ENCODE measurements around the gene TMEM131L. TPM values are rescaled to one million over a fixed set of nuclear protein-coding genes. Genes with fewer than 3 reads are reported as not detected.

The TMEM131L gene
- total RNA-seq, 3 donors from 2014 or later (not counting 1 experiment from before 2014, with no cell fraction given) = 67.8 to 105 (median 71.1) TPM

DNA sequence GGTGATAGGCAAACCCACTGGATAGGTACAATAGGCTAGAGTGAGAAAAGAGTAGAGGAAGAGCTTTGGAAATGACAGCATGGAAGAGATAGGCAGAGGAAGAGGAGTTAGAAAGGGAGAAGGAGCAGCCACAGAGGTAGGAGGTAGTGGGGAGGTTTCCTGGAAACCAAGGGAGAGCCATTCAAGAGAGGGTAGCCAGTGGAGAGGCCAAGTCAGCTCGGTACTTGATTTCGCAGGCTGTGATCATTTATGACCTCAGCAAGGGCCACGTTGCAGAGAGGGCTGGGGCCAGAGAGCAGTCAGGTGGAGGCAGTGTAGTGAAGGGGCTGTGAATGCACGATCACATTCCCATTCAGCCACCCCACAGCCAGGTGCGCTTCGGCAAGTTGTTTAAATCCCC, 76.0 kb downstream of the TMEM131L start:
- no peak overlapping the region for H3K4me3 Mint-ChIP-seq
- peak in 1 of 3 donors; percentile 14 for ATAC-seq

GRCh38 chr4:153542834-153543233, 76.7 kb downstream of the TMEM131L start:
- ATAC-seq (peak in 1 of 3 donors; percentile 33), DNase-seq (peak in 1 of 2 donors; percentile 37)
- peak overlapping the region; percentile 45 to 68 for H3K27ac Mint-ChIP-seq
- Histone ChIP-seq H3K27me3 (ENCODE audit: control insufficient read depth, insufficient read depth, low read length) (no peaks in the 10 kb centered on the region), H3K36me3 (ENCODE audit: control insufficient read depth, insufficient read depth, low read length) (peaks cover 10% of the 10 kb centered on the region), H3K27ac (ENCODE audit: low read length) (no peak overlapping the region), H3K4me1 (ENCODE audit: control insufficient read depth, insufficient read depth, low read length) (peaks cover 38% of the 10 kb centered on the region), H3K4me3 (ENCODE audit: low read length) (no peak overlapping the region), H3K9me3 (ENCODE audit: control insufficient read depth, insufficient read depth, low read length) (no peaks in the 10 kb centered on the region)
- H3K4me1 Mint-ChIP-seq = peaks cover 61 to 66% of the 10 kb centered on the region in 2 donors
- TF ChIP-seq CTCF (IDR thresholded peaks at IDR 0.05) = peak; percentile 36
- WGBS (ENCODE audit: insufficient coverage) = 99% methylated on average over 6 of the region's 6 CpGs
- no peaks in the 10 kb centered on the region for H3K27me3 Mint-ChIP-seq (ENCODE audit: low read depth in 2 of 2)
- H3K36me3 Mint-ChIP-seq = no peaks in the 10 kb centered on the region
- intact Hi-C loops (cut with micrococcal nuclease) = no loop called here
- H3K4me3 Mint-ChIP-seq = no peak overlapping the region
- no peaks in the 10 kb centered on the region for H3K9me3 Mint-ChIP-seq

More for the DNA sequence above, 76.0 kb downstream of the TMEM131L start:
- peak overlapping the region; percentile 45 to 68 for H3K27ac Mint-ChIP-seq
- H3K9me3 ChIP-seq (ENCODE audit: control insufficient read depth, insufficient read depth, low read length) = no peaks in the 10 kb centered on the region
- H3K4me1 Mint-ChIP-seq = peaks cover 63 to 66% of the 10 kb centered on the region in 2 donors
- 73% methylated on average over 4 of the region's 6 CpGs for WGBS (ENCODE audit: insufficient coverage)
- no peaks in the 10 kb centered on the region for H3K27me3 ChIP-seq (ENCODE audit: control insufficient read depth, insufficient read depth, low read length)
- TF ChIP-seq CTCF (IDR thresholded peaks at IDR 0.05) = no peak
- H3K9me3 Mint-ChIP-seq = no peaks in the 10 kb centered on the region
- peaks cover 7% of the 10 kb centered on the region for H3K36me3 ChIP-seq (ENCODE audit: control insufficient read depth, insufficient read depth, low read length)
- no peak for DNase-seq
- no peak overlapping the region for H3K27ac ChIP-seq (ENCODE audit: low read length)
- H3K27me3 Mint-ChIP-seq (ENCODE audit: low read depth in 2 of 2) = no peaks in the 10 kb centered on the region
- H3K4me3 ChIP-seq (ENCODE audit: low read length) = no peak overlapping the region
- peaks cover 37% of the 10 kb centered on the region for H3K4me1 ChIP-seq (ENCODE audit: control insufficient read depth, insufficient read depth, low read length)
- intact Hi-C loops (cut with micrococcal nuclease) = no loop called here
- H3K36me3 Mint-ChIP-seq = no peaks in the 10 kb centered on the region

DNA sequence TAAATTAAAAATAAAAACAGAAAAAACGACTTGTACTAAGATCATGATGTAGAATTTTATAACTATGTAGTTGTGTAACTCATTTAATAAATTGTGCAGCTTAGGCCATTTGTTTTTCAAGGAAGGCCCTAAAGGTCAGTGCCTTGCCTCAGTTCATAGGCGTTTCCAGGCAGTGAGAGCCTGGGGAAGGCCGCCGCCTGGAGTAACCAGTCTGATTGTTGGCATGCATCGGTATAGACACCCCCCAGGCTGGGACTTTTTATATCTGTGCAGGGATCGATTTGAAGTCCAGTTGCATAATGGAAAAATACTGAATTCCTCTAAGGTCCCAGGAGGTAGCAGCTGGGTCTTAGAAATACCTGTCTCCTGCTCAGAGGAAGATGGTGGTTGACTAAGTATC, 77.2 kb downstream of the TMEM131L start:
- 99% methylated on average over 5 of the region's 6 CpGs for WGBS (ENCODE audit: insufficient coverage)
- Histone ChIP-seq H3K4me3 (ENCODE audit: low read length) (no peak overlapping the region), H3K27ac (ENCODE audit: low read length) (no peak overlapping the region), H3K36me3 (ENCODE audit: control insufficient read depth, insufficient read depth, low read length) (peaks cover 11% of the 10 kb centered on the region), H3K9me3 (ENCODE audit: control insufficient read depth, insufficient read depth, low read length) (no peaks in the 10 kb centered on the region), H3K27me3 (ENCODE audit: control insufficient read depth, insufficient read depth, low read length) (no peaks in the 10 kb centered on the region), H3K4me1 (ENCODE audit: control insufficient read depth, insufficient read depth, low read length) (peaks cover 36% of the 10 kb centered on the region)
- ATAC-seq (no peak), DNase-seq (no peak)
- H3K36me3 Mint-ChIP-seq = no peaks in the 10 kb centered on the region
- H3K27me3 Mint-ChIP-seq (ENCODE audit: low read depth in 2 of 2) = no peaks in the 10 kb centered on the region
- no peak for TF ChIP-seq CTCF (IDR thresholded peaks at IDR 0.05)
- intact Hi-C loops (cut with micrococcal nuclease) = no loop called here
- H3K4me3 Mint-ChIP-seq = no peak overlapping the region
- H3K9me3 Mint-ChIP-seq = no peaks in the 10 kb centered on the region
- peak overlapping the region in 1 of 2 donors; percentile 68 for H3K27ac Mint-ChIP-seq
- H3K4me1 Mint-ChIP-seq = peaks cover 61 to 68% of the 10 kb centered on the region in 2 donors

- Mint-ChIP-seq H3K9me3 (no peaks in the 10 kb centered on the region), H3K27me3 (ENCODE audit: low read depth in 2 of 2) (no peaks in the 10 kb centered on the region), H3K36me3 (no peaks in the 10 kb centered on the region), H3K4me3 (no peak overlapping the region), H3K27ac (peak overlapping the region in 1 of 2 donors; percentile 27), H3K4me1 (peaks cover 57 to 59% of the 10 kb centered on the region in 2 donors)
- peaks cover 38% of the 10 kb centered on the region for H3K4me1 ChIP-seq (ENCODE audit: control insufficient read depth, insufficient read depth, low read length)
- H3K4me3 ChIP-seq (ENCODE audit: low read length) = no peak overlapping the region
- no peaks in the 10 kb centered on the region for H3K27me3 ChIP-seq (ENCODE audit: control insufficient read depth, insufficient read depth, low read length)
- intact Hi-C loops (cut with micrococcal nuclease) = no loop called here
- peaks cover 15% of the 10 kb centered on the region for H3K36me3 ChIP-seq (ENCODE audit: control insufficient read depth, insufficient read depth, low read length)
- H3K9me3 ChIP-seq (ENCODE audit: control insufficient read depth, insufficient read depth, low read length) = no peaks in the 10 kb centered on the region
- no peak overlapping the region for H3K27ac ChIP-seq (ENCODE audit: low read length)
- DNase-seq = no peak
- ATAC-seq = no peak
- TF ChIP-seq CTCF (IDR thresholded peaks at IDR 0.05) = no peak
- WGBS (ENCODE audit: insufficient coverage) = 97% methylated on average over 3 of the region's 8 CpGs
These were observed 79.7 kb downstream of the TMEM131L start for GRCh38 chr4:153545822-153546221.
